Natural killer cell treated with Interleukin-12 subunit alpha and Interleukin-12 subunit beta and Interleukin-15 and Interleukin-18, amount 100 ng/mL, for 72 hours (primary cell): Measurements from ENCODE around the gene MAML2. TPM values are rescaled to one million over a fixed set of nuclear protein-coding genes. Genes with fewer than 3 reads are reported as not detected.

Experiments
- ATAC-seq, 2 donors: fragments of 150-1000 bp; cut with Tn5 transposase in 1 of 2; sonication (Bioruptor Pico), chemical (Tn5 transposase) in 1 of 2; 2 replicates each; pipeline ENCODE4 v1.10.0; 2021
- DNase-seq: peaks from one replicate; pipeline ENCODE4 v3.0.0; 2022; ENCODE audit warnings: low spot score
- H3K27ac Mint-ChIP-seq, 2 donors: 1 replicate in 1 of 2; 2 replicates in 1 of 2; pipeline ENCODE4 v1.8.0; 2022; ENCODE audit warnings: mixed read lengths in 2 of 2, mild to moderate bottlenecking in 1 of 2, moderate library complexity in 1 of 2
- H3K27me3 Mint-ChIP-seq, 2 donors: 1 replicate in 1 of 2; 2 replicates in 1 of 2; pipeline ENCODE4 v1.8.0; 2022; ENCODE audit warnings: mixed read lengths in 2 of 2
- H3K36me3 Mint-ChIP-seq: one replicate; pipeline ENCODE4 v1.8.0; 2022; ENCODE audit warnings: mixed read lengths
- H3K4me1 Mint-ChIP-seq, 2 donors: 1 replicate in 1 of 2; 2 replicates in 1 of 2; pipeline ENCODE4 v1.8.0; 2022; ENCODE audit warnings: low read depth in 2 of 2, mixed read lengths in 2 of 2, mild to moderate bottlenecking in 1 of 2
- H3K4me3 Mint-ChIP-seq: one replicate; pipeline ENCODE4 v1.8.0; 2022; ENCODE audit warnings: mixed read lengths
- H3K9me3 Mint-ChIP-seq: 2 replicates; pipeline ENCODE4 v1.8.0; 2022; ENCODE audit warnings: mixed read lengths
- total RNA-seq, 2 donors: library from RNA; stranded (reverse); gene quantifications; one replicate each; pipeline ENCODE4 v1.2.3, GENCODE V29; 2022

MAML2 gene
- total RNA-seq, 2 donors from 2014 or later, result 15.9 to 21.9 TPM

- ATAC-seq (no peak), DNase-seq (no peak)
- Mint-ChIP-seq H3K27ac (peak overlapping the region in 1 of 2 donors; percentile 57), H3K4me3 (peak overlapping the region; percentile 39), H3K27me3 (no peaks in the 10 kb centered on the region), H3K9me3 (no peaks in the 10 kb centered on the region), H3K36me3 (no peaks in the 10 kb centered on the region), H3K4me1 (peaks cover 47 to 50% of the 10 kb centered on the region in 2 donors)
These were observed 10.7 kb downstream of the MAML2 start for GRCh38 chr11:96332126-96332771.

GRCh38 chr11:96331699-96332116 is 11.3 kb downstream of the MAML2 start:
- DNase-seq (no peak), ATAC-seq (peak in 1 of 2 donors; percentile 47)
- Mint-ChIP-seq H3K36me3 (no peaks in the 10 kb centered on the region), H3K4me1 (peaks cover 46 to 48% of the 10 kb centered on the region in 2 donors), H3K4me3 (peak overlapping the region; percentile 39), H3K27me3 (no peaks in the 10 kb centered on the region), H3K9me3 (no peaks in the 10 kb centered on the region), H3K27ac (peak overlapping the region in 1 of 2 donors; percentile 57)

GRCh38 chr11:96330511-96330859 is 12.5 kb downstream of the MAML2 start:
- H3K27me3 Mint-ChIP-seq, result no peaks in the 10 kb centered on the region
- DNase-seq (no peak), ATAC-seq (no peak)
- no peaks in the 10 kb centered on the region for H3K9me3 Mint-ChIP-seq
- H3K27ac Mint-ChIP-seq, result peak overlapping the region; percentile 72 to 90
- peak overlapping the region; percentile 53 for H3K4me3 Mint-ChIP-seq
- H3K36me3 Mint-ChIP-seq, result no peaks in the 10 kb centered on the region
- peaks cover 43 to 44% of the 10 kb centered on the region in 2 donors for H3K4me1 Mint-ChIP-seq

GRCh38 chr11:96329855-96330510 is 13.0 kb downstream of the MAML2 start:
- peak overlapping the region; percentile 72 to 90 for H3K27ac Mint-ChIP-seq
- no peaks in the 10 kb centered on the region for H3K9me3 Mint-ChIP-seq
- peaks cover 42 to 43% of the 10 kb centered on the region in 2 donors for H3K4me1 Mint-ChIP-seq
- peak in 1 of 2 donors; percentile 17 for ATAC-seq
- H3K27me3 Mint-ChIP-seq, result no peaks in the 10 kb centered on the region
- DNase-seq, result no peak
- peak overlapping the region; percentile 68 for H3K4me3 Mint-ChIP-seq
- no peaks in the 10 kb centered on the region for H3K36me3 Mint-ChIP-seq

- Mint-ChIP-seq H3K4me1 (peaks cover 43 to 45% of the 10 kb centered on the region in 2 donors), H3K27me3 (no peaks in the 10 kb centered on the region), H3K27ac (peak overlapping the region; percentile 72 to 90), H3K36me3 (no peaks in the 10 kb centered on the region), H3K4me3 (peak overlapping the region; percentile 68), H3K9me3 (no peaks in the 10 kb centered on the region)
- no peak for DNase-seq
- ATAC-seq, result peak; percentile 92
These were observed 13.6 kb downstream of the MAML2 start for GRCh38 chr11:96329419-96329818.

- Mint-ChIP-seq H3K27me3 (no peaks in the 10 kb centered on the region), H3K27ac (peak overlapping the region; percentile 72 to 90), H3K4me3 (peak overlapping the region; percentile 13), H3K36me3 (no peaks in the 10 kb centered on the region), H3K4me1 (peaks cover 43 to 45% of the 10 kb centered on the region in 2 donors), H3K9me3 (no peaks in the 10 kb centered on the region)
- ATAC-seq, result no peak
- DNase-seq, result no peak
These were observed 14.5 kb downstream of the MAML2 start for GRCh38 chr11:96328395-96329010.

- Mint-ChIP-seq H3K27ac (peak overlapping the region in 1 of 2 donors; percentile 27), H3K9me3 (no peaks in the 10 kb centered on the region), H3K4me1 (peaks cover 30 to 33% of the 10 kb centered on the region in 2 donors), H3K27me3 (no peaks in the 10 kb centered on the region), H3K4me3 (no peak overlapping the region), H3K36me3 (no peaks in the 10 kb centered on the region)
- no peak for DNase-seq
- no peak for ATAC-seq
These were observed 16.0 kb downstream of the MAML2 start for GRCh38 chr11:96326959-96327358.

GRCh38 chr11:96324912-96325311 is 18.1 kb downstream of the MAML2 start:
- H3K4me3 Mint-ChIP-seq, result no peak overlapping the region
- peak overlapping the region in 1 of 2 donors; percentile 35 for H3K27ac Mint-ChIP-seq
- DNase-seq, result no peak
- no peaks in the 10 kb centered on the region for H3K9me3 Mint-ChIP-seq
- H3K4me1 Mint-ChIP-seq, result peaks cover 24 to 25% of the 10 kb centered on the region in 2 donors
- no peaks in the 10 kb centered on the region for H3K36me3 Mint-ChIP-seq
- no peak for ATAC-seq
- no peaks in the 10 kb centered on the region for H3K27me3 Mint-ChIP-seq

GRCh38 chr11:96323642-96323985 is 19.4 kb downstream of the MAML2 start:
- no peaks in the 10 kb centered on the region for H3K27me3 Mint-ChIP-seq
- no peaks in the 10 kb centered on the region for H3K36me3 Mint-ChIP-seq
- peaks cover 20 to 24% of the 10 kb centered on the region in 2 donors for H3K4me1 Mint-ChIP-seq
- H3K9me3 Mint-ChIP-seq, result no peaks in the 10 kb centered on the region
- H3K4me3 Mint-ChIP-seq, result no peak overlapping the region
- DNase-seq (no peak), ATAC-seq (no peak)
- peak overlapping the region in 1 of 2 donors; percentile 35 for H3K27ac Mint-ChIP-seq

GRCh38 chr11:96322775-96323641 is 20.0 kb downstream of the MAML2 start:
- H3K27ac Mint-ChIP-seq, result peak overlapping the region in 1 of 2 donors; percentile 61
- H3K27me3 Mint-ChIP-seq, result no peaks in the 10 kb centered on the region

GRCh38 chr11:96321091-96321490 is 21.9 kb downstream of the MAML2 start:
- peaks cover 39 to 45% of the 10 kb centered on the region in 2 donors for H3K4me1 Mint-ChIP-seq
- no peaks in the 10 kb centered on the region for H3K27me3 Mint-ChIP-seq
- H3K36me3 Mint-ChIP-seq, result peaks cover 4% of the 10 kb centered on the region
- no peak overlapping the region for H3K4me3 Mint-ChIP-seq
- DNase-seq (no peak), ATAC-seq (no peak)
- H3K27ac Mint-ChIP-seq, result peak overlapping the region in 1 of 2 donors; percentile 87
- H3K9me3 Mint-ChIP-seq, result no peaks in the 10 kb centered on the region

More at GRCh38 chr11:96322775-96323641, 20.0 kb downstream of the MAML2 start:
- no peak overlapping the region for H3K4me3 Mint-ChIP-seq
- DNase-seq (no peak), ATAC-seq (no peak)
- peaks cover 22 to 25% of the 10 kb centered on the region in 2 donors for H3K4me1 Mint-ChIP-seq
- H3K36me3 Mint-ChIP-seq, result no peaks in the 10 kb centered on the region
- no peaks in the 10 kb centered on the region for H3K9me3 Mint-ChIP-seq

- H3K27me3 Mint-ChIP-seq, result no peaks in the 10 kb centered on the region
- peaks cover 42 to 55% of the 10 kb centered on the region in 2 donors for H3K4me1 Mint-ChIP-seq
- ATAC-seq (no peak), DNase-seq (no peak)
- peak overlapping the region; percentile 84 to 87 for H3K27ac Mint-ChIP-seq
- H3K4me3 Mint-ChIP-seq, result no peak overlapping the region
- peaks cover 7% of the 10 kb centered on the region for H3K36me3 Mint-ChIP-seq
- H3K9me3 Mint-ChIP-seq, result no peaks in the 10 kb centered on the region
These were observed 22.9 kb downstream of the MAML2 start for GRCh38 chr11:96319898-96320656.

- peaks cover 7% of the 10 kb centered on the region for H3K36me3 Mint-ChIP-seq
- peak overlapping the region; percentile 84 to 87 for H3K27ac Mint-ChIP-seq
These were observed 24.1 kb downstream of the MAML2 start for GRCh38 chr11:96318850-96319249.

More at GRCh38 chr11:96318850-96319249, 24.1 kb downstream of the MAML2 start:
- Mint-ChIP-seq H3K27me3 (no peaks in the 10 kb centered on the region), H3K9me3 (no peaks in the 10 kb centered on the region), H3K4me1 (peaks cover 51 to 67% of the 10 kb centered on the region in 2 donors), H3K4me3 (no peak overlapping the region)
- ATAC-seq, result peak in 1 of 2 donors; percentile 5
- no peak for DNase-seq
